MCF 10A (cell line): Measurements from ENCODE around the gene DEDD. TPM values are rescaled to one million over a fixed set of nuclear protein-coding genes. Genes with fewer than 3 reads are reported as not detected.

Source experiments
- BruUV-seq: library from RNA; stranded (reverse); fragments of 400-500 nt; replicated peaks from 2 replicates; lab custom pipeline; 2021; lab: Mats Ljungman, UMichigan
- CTCF ChIA-PET: fragments of 300-600 bp; sonication (Branson Sonifier 250); formaldehyde crosslinking; extraction: SDS; loops from one replicate; lab custom pipeline; 2021; ENCODE audit warnings: antibody characterized with exemption, inconsistent platforms; lab: Yijun Ruan, JAX
- POLR2A ChIA-PET: fragments of 300-600, 350-650 bp; sonication (Branson Sonifier 250); formaldehyde crosslinking; extraction: SDS; loops from one replicate; lab custom pipeline; 2020; ENCODE audit warnings: antibody characterized with exemption, inconsistent platforms; lab: Yijun Ruan, JAX
- DNase-seq: peaks from one replicate; pipeline ENCODE4 v3.0.0-alpha.2; 2018; ENCODE audit not compliant: unreplicated experiment
- H3K27ac Mint-ChIP-seq: one replicate; pipeline ENCODE4 v1.8.0; 2022; ENCODE audit warnings: mild to moderate bottlenecking, low read depth, mixed read lengths; ENCODE audit not compliant: unreplicated experiment
- H3K27me3 Mint-ChIP-seq: one replicate; pipeline ENCODE4 v1.8.0; 2022; ENCODE audit warnings: mixed read lengths; ENCODE audit not compliant: insufficient read depth, unreplicated experiment
- H3K36me3 Mint-ChIP-seq: one replicate; pipeline ENCODE4 v1.8.0; 2022; ENCODE audit warnings: mild to moderate bottlenecking, moderate library complexity, mixed read lengths; ENCODE audit not compliant: insufficient read depth, unreplicated experiment
- H3K4me1 Mint-ChIP-seq: one replicate; pipeline ENCODE4 v1.8.0; 2022; ENCODE audit warnings: mixed read lengths; ENCODE audit not compliant: insufficient read depth, unreplicated experiment
- H3K4me3 Mint-ChIP-seq: one replicate; pipeline ENCODE4 v1.8.0; 2022; ENCODE audit warnings: mild to moderate bottlenecking, moderate library complexity, mixed read lengths; ENCODE audit not compliant: unreplicated experiment
- H3K9me3 Mint-ChIP-seq: one replicate; pipeline ENCODE4 v1.8.0; 2022; ENCODE audit warnings: mixed read lengths; ENCODE audit not compliant: unreplicated experiment
- CTCF ChIP-seq: fragments of 200-600 bp; IDR thresholded peaks from one replicate; pipeline ENCODE4 v1.8.0; 2022; ENCODE audit warnings: antibody characterized with exemption, mild to moderate bottlenecking; ENCODE audit not compliant: unreplicated experiment
- intact Hi-C: fragments of 100-400 bp; cut with micrococcal nuclease; formaldehyde crosslinking; loops from 2 replicates; pipeline ENCODE4 v1.14.1; 2022
- total RNA-seq: library from RNA; stranded (reverse); gene quantifications from 2 replicates; pipeline ENCODE4 v1.2.3, GENCODE V29; 2022

The DEDD gene
- total RNA-seq, 1 experiment from 2014 or later, result 73.6 TPM

- BruUV-seq, result no TSS peak
- CTCF ChIA-PET, result interaction anchor here (0.6 to 7.0 kb wide), 8 partner anchors 9 to 292 kb away, joined by 3 to 47 read pairs (median 5); partner anchors contain the start of gene KLHDC9
- peak overlapping the region; percentile 90 for H3K27ac Mint-ChIP-seq
These were observed 50.0 kb downstream of the DEDD start for GRCh38 chr1:161082483-161082882.

GRCh38 chr1:161081519-161081918 lies 50.9 kb downstream of the DEDD start:
- no TSS peak for BruUV-seq
- peaks cover 71% of the 10 kb centered on the region for H3K4me1 Mint-ChIP-seq
- no peaks in the 10 kb centered on the region for H3K27me3 Mint-ChIP-seq
- H3K36me3 Mint-ChIP-seq, result peaks cover 3% of the 10 kb centered on the region
- no peak for TF ChIP-seq CTCF
- H3K4me3 Mint-ChIP-seq, result no peak overlapping the region
- intact Hi-C loops, result loop anchor here (10.0 kb wide), 1 partner anchor 737 kb away; the partner anchor contains the start of genes COPA and NCSTN
- no peaks in the 10 kb centered on the region for H3K9me3 Mint-ChIP-seq
- POLR2A ChIA-PET, result interaction anchor here (0.6 to 2.0 kb wide), 5 partner anchors 13 to 61 kb away, joined by 3 to 11 read pairs (median 4); partner anchors contain the start of genes F11R, KLHDC9 and USF1
- peak overlapping the region; percentile 52 for H3K27ac Mint-ChIP-seq
- CTCF ChIA-PET, result interaction anchor here (0.6 to 7.0 kb wide), 9 partner anchors 8 to 1191 kb away, joined by 3 to 47 read pairs (median 4); partner anchors contain the start of gene KLHDC9
- DNase-seq, result no peak

More at GRCh38 chr1:161082483-161082882, 50.0 kb downstream of the DEDD start:
- no peak for DNase-seq
- Mint-ChIP-seq H3K9me3 (no peaks in the 10 kb centered on the region), H3K27me3 (no peaks in the 10 kb centered on the region), H3K4me3 (no peak overlapping the region), H3K36me3 (peaks cover 6% of the 10 kb centered on the region), H3K4me1 (peaks cover 71% of the 10 kb centered on the region)
- TF ChIP-seq CTCF, result no peak
- intact Hi-C loops, result loop anchor here (10.0 kb wide), 1 partner anchor 738 kb away; the partner anchor contains the start of genes COPA and NCSTN
- POLR2A ChIA-PET, result interaction anchor here (0.9 to 3.4 kb wide), 6 partner anchors 7 to 62 kb away, joined by 3 to 29 read pairs (median 12); partner anchors contain the start of genes F11R, NIT1, PFDN2 and USF1

- BruUV-seq, result no TSS peak
- Mint-ChIP-seq H3K27me3 (no peaks in the 10 kb centered on the region), H3K36me3 (no peaks in the 10 kb centered on the region), H3K4me3 (no peak overlapping the region), H3K4me1 (peaks cover 68% of the 10 kb centered on the region), H3K27ac (peak overlapping the region; percentile 52), H3K9me3 (no peaks in the 10 kb centered on the region)
- DNase-seq, result peak; percentile 44
- TF ChIP-seq CTCF, result no peak
- ChIA-PET CTCF (interaction anchor here (0.6 to 7.0 kb wide), 8 partner anchors 7 to 133 kb away, joined by 3 to 47 read pairs (median 4); partner anchors contain the start of gene KLHDC9), POLR2A (interaction anchor here (1.6 to 2.0 kb wide), 3 partner anchors 12 to 34 kb away, joined by 4 to 11 read pairs (median 8); partner anchors contain the start of genes KLHDC9 and USF1)
- intact Hi-C loops, result loop anchor here (10.0 kb wide), 1 partner anchor 736 kb away; the partner anchor contains the start of genes COPA and NCSTN
These were observed 51.7 kb downstream of the DEDD start for GRCh38 chr1:161080441-161081405.
